Liver (tissue), 9 donors: ENCODE data around the gene RASGRP2. TPM values are rescaled to one million over a fixed set of nuclear protein-coding genes. Genes with fewer than 3 reads are reported as not detected.

Experiments used
- DNase-seq: peaks from one replicate; pipeline ENCODE4 v3.0.0-alpha.2; 2017; ENCODE audit warnings: low spot score
- H3K27ac ChIP-seq, 2 donors: one replicate each; pipeline ENCODE4 v1.7.0; 2013; ENCODE audit warnings: inconsistent platforms in 2 of 2, low read length in 2 of 2, control low read depth in 1 of 2, low read depth in 1 of 2, mild to moderate bottlenecking in 1 of 2
- H3K27me3 ChIP-seq, 4 donors: one replicate each; pipeline versions ENCODE4 v1.6.1 to v1.7.0; 2013; ENCODE audit warnings: low read length in 3 of 4, inconsistent platforms in 1 of 4, mild to moderate bottlenecking in 1 of 4, moderate library complexity in 1 of 4; ENCODE audit not compliant: control insufficient read depth in 4 of 4, insufficient read depth in 4 of 4
- H3K36me3 ChIP-seq, 4 donors: one replicate each; pipeline versions ENCODE4 v1.6.1 to v1.7.0; 2013; ENCODE audit warnings: low read length in 3 of 4, mild to moderate bottlenecking in 3 of 4, low read depth in 1 of 4, moderate library complexity in 1 of 4; ENCODE audit not compliant: control insufficient read depth in 4 of 4, insufficient read depth in 3 of 4
- H3K4me1 ChIP-seq, 4 donors: one replicate each; pipeline versions ENCODE4 v1.6.1 to v1.7.0; 2013; ENCODE audit warnings: low read length in 3 of 4, mild to moderate bottlenecking in 3 of 4, moderate library complexity in 1 of 4; ENCODE audit not compliant: control insufficient read depth in 4 of 4, insufficient read depth in 4 of 4
- H3K4me3 ChIP-seq, 3 donors: one replicate each; pipeline versions ENCODE4 v1.6.1 to v1.7.0; 2013; ENCODE audit warnings: low read length in 3 of 3, control low read depth in 1 of 3, low read depth in 1 of 3, mild to moderate bottlenecking in 1 of 3
- H3K9ac ChIP-seq, 2 donors: one replicate each; pipeline ENCODE4 v1.7.0; 2013; ENCODE audit warnings: low read length in 2 of 2, mild to moderate bottlenecking in 2 of 2, moderate library complexity in 2 of 2, control low read depth in 1 of 2, low read depth in 1 of 2
- H3K9me3 ChIP-seq, 4 donors: one replicate each; pipeline versions ENCODE4 v1.6.1 to v1.7.0; 2013; ENCODE audit warnings: low read length in 3 of 4; ENCODE audit not compliant: control insufficient read depth in 4 of 4
- ATF3 ChIP-seq: IDR thresholded peaks from 2 replicates; pipeline ENCODE4 v1.6.1; 2016; ENCODE audit warnings: antibody characterized with exemption
- EGR1 ChIP-seq, 2 donors: IDR thresholded peaks; 2 replicates each; pipeline ENCODE4 v1.6.1; 2016 to 2018; ENCODE audit warnings: antibody characterized with exemption in 2 of 2, low read depth in 2 of 2
- FOXA2 ChIP-seq: IDR thresholded peaks from 2 replicates; pipeline ENCODE4 v1.6.1; 2016; ENCODE audit warnings: antibody characterized with exemption
- GABPA ChIP-seq, 2 donors: IDR thresholded peaks in 1 of 2; conservative IDR thresholded peaks in 1 of 2; 2 replicates each; pipeline ENCODE4 v1.6.1; 2016; ENCODE audit warnings: antibody characterized with exemption in 2 of 2, mild to moderate bottlenecking in 1 of 2, moderate library complexity in 1 of 2
- HNF4A ChIP-seq, 2 donors: conservative IDR thresholded peaks; 2 replicates each; pipeline ENCODE4 v1.6.1; 2016; ENCODE audit warnings: antibody characterized with exemption in 2 of 2, mild to moderate bottlenecking in 2 of 2
- HNF4G ChIP-seq: IDR thresholded peaks from 2 replicates; pipeline ENCODE4 v1.6.1; 2016; ENCODE audit warnings: antibody characterized with exemption
- JUND ChIP-seq, 2 donors: IDR thresholded peaks; 2 replicates each; pipeline ENCODE4 v1.6.1; 2016; ENCODE audit warnings: antibody characterized with exemption in 2 of 2
- MAX ChIP-seq: IDR thresholded peaks from 2 replicates; pipeline ENCODE4 v1.6.1; 2016; ENCODE audit warnings: antibody characterized with exemption
- NR2F2 ChIP-seq: IDR thresholded peaks from 2 replicates; pipeline ENCODE4 v1.6.1; 2016; ENCODE audit warnings: antibody characterized with exemption
- RAD21 ChIP-seq, 2 donors: IDR thresholded peaks; 2 replicates each; pipeline ENCODE4 v1.6.1; 2016; ENCODE audit warnings: antibody characterized with exemption in 2 of 2, mild to moderate bottlenecking in 2 of 2
- SP1 ChIP-seq: IDR thresholded peaks from 2 replicates; pipeline ENCODE4 v1.6.1; 2018; ENCODE audit warnings: antibody characterized with exemption, mild to moderate bottlenecking
- YY1 ChIP-seq: IDR thresholded peaks from 2 replicates; pipeline ENCODE4 v1.6.1; 2016; ENCODE audit warnings: antibody characterized with exemption, mild to moderate bottlenecking
- ZBTB33 ChIP-seq: IDR thresholded peaks from 2 replicates; pipeline ENCODE4 v1.6.1; 2016; ENCODE audit warnings: antibody characterized with exemption
- WGBS: extraction: QIAGEN DNeasy Blood & Tissue Kit; methylation state at CpG from one replicate; pipeline ENCODE4 v1.1.7; 2013; 5-methylcytosine and 5-hydroxymethylcytosine counted together
- polyA plus RNA-seq, 2 donors: library from polyadenylated mRNA; stranded (reverse) in 1 of 2; unstranded in 1 of 2; fragments of 200-250 nt in 1 of 2; fragments of >200 nt in 1 of 2; fragmentation: Nextera tagmentation in 1 of 2; extraction: Ambion mirVana in 1 of 2; gene quantifications; one replicate each; pipeline versions ENCODE4 v1.2.1 to v1.2.3, GENCODE V29; 2013 to 2015
- total RNA-seq, 2 donors: library from RNA; depleted of rRNA; stranded (reverse); fragments of >200 nt; gene quantifications; one replicate each; pipeline ENCODE4 v1.2.3, GENCODE V29; 2014
- TF ChIP-seq, protein P1 (sequence below): IDR thresholded peaks from 2 replicates; pipeline ENCODE4 v1.6.1; 2016; ENCODE audit warnings: antibody characterized with exemption, mild to moderate bottlenecking
- donor health status: healthy.
- donor health status: healthy.
- donor health status: healthy.
- donor health status: healthy.
- donor health status: healthy.

Gene RASGRP2
- total and polyA plus RNA-seq, 4 donors, result 2.7 to 14.9 (median 8.7) TPM

GRCh38 chr11:64753019-64753379, 9.1 kb upstream of the RASGRP2 start (continued):
- TF ChIP-seq, protein P1, sequence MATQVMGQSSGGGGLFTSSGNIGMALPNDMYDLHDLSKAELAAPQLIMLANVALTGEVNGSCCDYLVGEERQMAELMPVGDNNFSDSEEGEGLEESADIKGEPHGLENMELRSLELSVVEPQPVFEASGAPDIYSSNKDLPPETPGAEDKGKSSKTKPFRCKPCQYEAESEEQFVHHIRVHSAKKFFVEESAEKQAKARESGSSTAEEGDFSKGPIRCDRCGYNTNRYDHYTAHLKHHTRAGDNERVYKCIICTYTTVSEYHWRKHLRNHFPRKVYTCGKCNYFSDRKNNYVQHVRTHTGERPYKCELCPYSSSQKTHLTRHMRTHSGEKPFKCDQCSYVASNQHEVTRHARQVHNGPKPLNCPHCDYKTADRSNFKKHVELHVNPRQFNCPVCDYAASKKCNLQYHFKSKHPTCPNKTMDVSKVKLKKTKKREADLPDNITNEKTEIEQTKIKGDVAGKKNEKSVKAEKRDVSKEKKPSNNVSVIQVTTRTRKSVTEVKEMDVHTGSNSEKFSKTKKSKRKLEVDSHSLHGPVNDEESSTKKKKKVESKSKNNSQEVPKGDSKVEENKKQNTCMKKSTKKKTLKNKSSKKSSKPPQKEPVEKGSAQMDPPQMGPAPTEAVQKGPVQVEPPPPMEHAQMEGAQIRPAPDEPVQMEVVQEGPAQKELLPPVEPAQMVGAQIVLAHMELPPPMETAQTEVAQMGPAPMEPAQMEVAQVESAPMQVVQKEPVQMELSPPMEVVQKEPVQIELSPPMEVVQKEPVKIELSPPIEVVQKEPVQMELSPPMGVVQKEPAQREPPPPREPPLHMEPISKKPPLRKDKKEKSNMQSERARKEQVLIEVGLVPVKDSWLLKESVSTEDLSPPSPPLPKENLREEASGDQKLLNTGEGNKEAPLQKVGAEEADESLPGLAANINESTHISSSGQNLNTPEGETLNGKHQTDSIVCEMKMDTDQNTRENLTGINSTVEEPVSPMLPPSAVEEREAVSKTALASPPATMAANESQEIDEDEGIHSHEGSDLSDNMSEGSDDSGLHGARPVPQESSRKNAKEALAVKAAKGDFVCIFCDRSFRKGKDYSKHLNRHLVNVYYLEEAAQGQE, result no peak

DNA sequence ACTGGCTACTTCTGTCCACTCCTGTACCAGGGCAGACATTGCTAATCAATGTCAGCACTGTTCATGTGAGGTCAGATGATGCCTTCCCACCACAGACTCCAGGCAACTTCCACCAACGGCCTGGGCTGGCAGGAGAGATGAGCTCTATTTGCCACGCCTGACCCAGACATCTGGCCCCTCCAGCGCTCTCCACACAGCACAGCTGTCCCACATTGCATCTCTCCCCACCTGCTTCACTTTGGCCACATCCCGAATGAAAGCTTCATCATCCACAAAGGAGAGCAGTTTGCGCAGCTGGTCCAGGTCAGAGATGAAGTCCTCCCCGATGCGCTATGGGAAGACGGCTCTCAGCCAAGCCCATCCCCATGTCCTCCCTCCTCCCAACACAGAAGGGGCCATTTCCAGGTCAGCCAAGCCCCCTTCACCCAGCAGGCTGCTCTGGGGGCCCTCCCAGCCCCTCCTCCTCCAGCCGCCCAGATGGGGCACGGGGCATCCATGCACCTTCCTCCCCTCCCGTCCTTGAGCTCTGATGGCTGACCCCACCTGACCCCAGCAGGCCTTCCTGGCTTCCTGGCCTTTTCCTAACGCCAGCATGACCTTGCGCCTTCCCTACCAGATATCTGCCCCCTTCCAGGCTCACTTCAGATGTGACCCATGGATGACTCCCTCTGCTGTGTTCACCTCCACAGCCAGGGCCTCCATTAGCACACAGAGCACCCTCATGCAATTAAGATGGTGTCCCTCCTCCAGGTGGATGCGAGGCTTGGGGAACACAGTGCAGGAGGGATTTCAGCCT, 8.4 kb upstream of the RASGRP2 start:
- H3K9me3 ChIP-seq, result no peaks in the 10 kb centered on the region
- DNase-seq, result no peak
- no peaks in the 10 kb centered on the region for H3K4me1 ChIP-seq
- no peak overlapping the region for H3K4me3 ChIP-seq
- TF ChIP-seq NR2F2, result peak; percentile 42
- no peak for TF ChIP-seq FOXA2
- no peaks in the 10 kb centered on the region for H3K27me3 ChIP-seq
- H3K36me3 ChIP-seq, result no peaks in the 10 kb centered on the region
- 91% methylated on average over 14 of the region's 14 CpGs for WGBS
- no peak overlapping the region for H3K27ac ChIP-seq
- H3K9ac ChIP-seq, result no peak overlapping the region

- no peak overlapping the region for H3K27ac ChIP-seq
- no peak for DNase-seq
- H3K9me3 ChIP-seq, result no peaks in the 10 kb centered on the region
- no peaks in the 10 kb centered on the region for H3K36me3 ChIP-seq
- H3K4me3 ChIP-seq, result no peak overlapping the region
- no peaks in the 10 kb centered on the region for H3K27me3 ChIP-seq
- 89% methylated on average over 9 of the region's 9 CpGs for WGBS
- no peaks in the 10 kb centered on the region for H3K4me1 ChIP-seq
- H3K9ac ChIP-seq, result no peak overlapping the region
- TF ChIP-seq ZBTB33 (no peak), EGR1 (IDR thresholded peaks at IDR 0.05; ENCODE audit: low read depth in 2 of 2) (no peak), JUND (IDR thresholded peaks at IDR 0.05) (no peak), ATF3 (no peak), GABPA (IDR thresholded peaks at IDR 0.05 in 1 of 2, conservative IDR thresholded peaks at IDR 0.05 in 1 of 2) (no peak), MAX (no peak), RAD21 (IDR thresholded peaks at IDR 0.05) (no peak), SP1 (no peak), HNF4A (conservative IDR thresholded peaks at IDR 0.05) (no peak), FOXA2 (no peak), HNF4G (no peak), YY1 (no peak)
- TF ChIP-seq, protein P1, result no peak
These were observed 7.6 kb upstream of the RASGRP2 start for GRCh38 chr11:64751580-64751979.
